ENCODE data around the gene DOCK8. TPM values are rescaled to one million over a fixed set of nuclear protein-coding genes. Genes with fewer than 3 reads are reported as not detected.
A peak's percentile ranks its signal among the peaks of the same experiment; 100 is the strongest.

Gene DOCK8
- total RNA-seq, 3 donors from 2014 or later = 18.4 to 34.1 (median 20.8) TPM

DNA sequence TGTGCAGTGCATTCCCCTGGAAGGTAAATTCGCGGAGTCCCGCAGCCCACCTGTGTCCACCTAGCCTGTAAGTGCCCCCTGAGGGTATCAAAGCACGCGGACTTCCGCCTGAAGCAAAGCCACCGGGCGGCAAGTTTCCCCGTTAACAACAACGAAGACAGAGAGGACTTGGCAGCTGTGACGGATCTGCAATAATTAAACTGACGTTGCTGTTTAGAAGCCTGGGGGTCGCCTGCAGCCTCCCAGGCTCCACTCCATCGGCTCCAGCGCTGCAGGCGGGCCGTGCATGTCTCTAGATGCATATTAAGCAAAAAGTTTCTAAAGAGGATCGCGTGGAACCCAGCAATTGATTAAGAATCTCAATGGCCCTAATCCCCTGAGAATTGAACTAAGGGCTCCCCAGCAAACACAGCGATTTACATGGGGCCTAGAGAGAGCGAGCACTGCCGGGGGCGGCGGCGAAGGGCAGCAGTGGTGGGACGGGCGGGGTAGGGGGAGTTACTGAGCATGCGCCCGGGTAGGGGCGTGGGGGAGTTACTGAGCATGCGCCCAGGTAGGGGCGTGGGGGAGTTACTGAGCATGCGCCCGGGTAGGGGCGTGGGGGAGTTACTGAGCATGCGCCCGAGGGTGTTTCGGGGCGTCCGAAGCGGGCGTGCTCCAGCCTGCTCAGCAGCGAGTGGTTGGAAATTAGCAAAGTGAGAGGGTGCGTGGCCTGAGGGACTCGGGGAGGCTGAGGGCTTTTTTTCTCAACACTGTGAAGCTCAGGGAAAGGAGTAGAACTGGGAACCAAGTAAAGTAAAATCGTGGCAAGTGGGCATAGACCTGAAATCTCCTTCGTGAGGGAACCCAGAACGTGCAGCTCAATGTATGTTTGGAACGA lies 255.2 kb downstream of the DOCK8 start:
- intact Hi-C loops (cut with DNase I; ENCODE audit: low total_unique reads) = no loop called here
- Histone ChIP-seq H3K4me3 (peak overlapping the region; percentile 56 to 57 (median 57)), H3K27ac (peak overlapping the region; percentile 74 to 82), H3K4me1 (no peaks in the 10 kb centered on the region), H3K9me3 (no peaks in the 10 kb centered on the region), H3K36me3 (no peaks in the 10 kb centered on the region), H3K27me3 (no peaks in the 10 kb centered on the region)
- DNase-seq (ENCODE audit: low spot score in 2 of 2) = peak; percentile 73 to 86
- TF ChIP-seq POLR2AphosphoS5 (IDR thresholded peaks at IDR 0.05) = no peak
- TF ChIP-seq POLR2A (IDR thresholded peaks at IDR 0.05) = no peak
- TF ChIP-seq CTCF (IDR thresholded peaks at IDR 0.05) = no peak

- intact Hi-C loops (cut with DNase I; ENCODE audit: low total_unique reads) = no loop called here
These were observed 256.0 kb downstream of the DOCK8 start for GRCh38 chr9:470552-471194.

DNA sequence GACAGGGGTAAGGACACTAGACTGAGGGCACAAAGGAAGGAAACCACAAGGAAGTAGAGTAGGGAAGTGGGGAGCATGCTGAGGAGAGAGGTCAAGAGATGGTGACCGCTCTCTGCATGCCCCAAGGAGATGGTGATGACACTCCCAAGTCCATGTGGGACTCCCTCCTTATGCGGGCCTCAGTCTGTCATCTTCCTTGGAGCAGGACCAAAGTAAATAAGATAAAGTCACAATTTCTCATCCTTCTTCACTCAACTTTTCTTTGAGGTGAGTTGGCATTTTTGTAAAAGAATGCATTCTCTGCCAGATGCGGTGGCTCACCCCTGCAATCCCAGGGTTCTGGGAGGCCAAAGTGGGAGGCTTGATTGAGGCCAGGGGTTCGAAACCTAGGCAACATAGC lies 256.7 kb downstream of the DOCK8 start:
- intact Hi-C loops (cut with DNase I; ENCODE audit: low total_unique reads) = no loop called here

More at GRCh38 chr9:470552-471194, 256.0 kb downstream of the DOCK8 start:
- no peaks in the 10 kb centered on the region for H3K27me3 ChIP-seq
- no peaks in the 10 kb centered on the region for H3K4me1 ChIP-seq
- H3K27ac ChIP-seq = peak overlapping the region; percentile 74 to 82
- peak overlapping the region; percentile 56 to 57 (median 57) for H3K4me3 ChIP-seq
- H3K9me3 ChIP-seq = no peaks in the 10 kb centered on the region
- TF ChIP-seq POLR2A (IDR thresholded peaks at IDR 0.05) = no peak
- TF ChIP-seq CTCF (IDR thresholded peaks at IDR 0.05) = no peak
- no peak for TF ChIP-seq POLR2AphosphoS5 (IDR thresholded peaks at IDR 0.05)
- DNase-seq (ENCODE audit: low spot score in 2 of 2) = peak in 1 of 2 donors; percentile 33
- no peaks in the 10 kb centered on the region for H3K36me3 ChIP-seq

DNA sequence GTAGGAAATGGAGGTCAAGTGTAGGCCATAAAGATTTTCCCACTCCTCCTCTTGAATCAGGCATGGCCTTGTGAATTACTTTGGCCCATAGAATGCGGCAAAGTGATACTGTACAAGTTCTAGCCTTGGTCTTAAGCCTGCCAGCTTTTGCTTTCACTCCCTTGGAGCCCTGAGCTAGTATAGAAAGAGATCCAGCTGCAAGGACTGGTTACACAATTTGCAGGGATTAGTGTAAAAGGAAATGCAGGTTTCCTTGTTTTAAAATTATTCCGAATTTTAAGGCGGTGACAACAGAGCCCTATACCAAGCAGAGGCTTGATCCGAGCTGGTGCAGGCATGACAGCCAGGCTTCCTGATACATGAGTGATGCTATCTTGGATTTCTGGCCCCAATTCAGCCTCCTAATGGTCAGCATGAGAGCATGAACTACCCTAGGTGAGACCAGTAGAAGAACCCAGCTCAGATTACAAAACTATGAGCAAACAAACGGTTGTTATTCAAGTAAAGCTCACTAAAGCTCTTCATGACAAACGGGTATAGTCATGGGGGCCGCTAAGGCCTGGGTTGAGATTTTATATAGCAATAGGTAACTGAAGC lies 257.9 kb downstream of the DOCK8 start:
- Histone ChIP-seq H3K27me3 (no peaks in the 10 kb centered on the region), H3K27ac (no peak overlapping the region), H3K4me1 (no peaks in the 10 kb centered on the region), H3K9me3 (no peaks in the 10 kb centered on the region), H3K4me3 (no peak overlapping the region), H3K36me3 (no peaks in the 10 kb centered on the region)
- intact Hi-C loops (cut with DNase I; ENCODE audit: low total_unique reads) = no loop called here
- TF ChIP-seq POLR2A (IDR thresholded peaks at IDR 0.05) = no peak
- DNase-seq (ENCODE audit: low spot score in 2 of 2) = no peak

More for the DNA sequence above, 256.7 kb downstream of the DOCK8 start:
- Histone ChIP-seq H3K36me3 (no peaks in the 10 kb centered on the region), H3K27me3 (no peaks in the 10 kb centered on the region), H3K9me3 (no peaks in the 10 kb centered on the region), H3K27ac (peak overlapping the region; percentile 74 to 82), H3K4me3 (peak overlapping the region in 1 of 3 donors; percentile 57), H3K4me1 (no peaks in the 10 kb centered on the region)
- TF ChIP-seq POLR2A (IDR thresholded peaks at IDR 0.05) (no peak), CTCF (IDR thresholded peaks at IDR 0.05) (no peak), POLR2AphosphoS5 (IDR thresholded peaks at IDR 0.05) (no peak)
- DNase-seq (ENCODE audit: low spot score in 2 of 2) = no peak

DNA sequence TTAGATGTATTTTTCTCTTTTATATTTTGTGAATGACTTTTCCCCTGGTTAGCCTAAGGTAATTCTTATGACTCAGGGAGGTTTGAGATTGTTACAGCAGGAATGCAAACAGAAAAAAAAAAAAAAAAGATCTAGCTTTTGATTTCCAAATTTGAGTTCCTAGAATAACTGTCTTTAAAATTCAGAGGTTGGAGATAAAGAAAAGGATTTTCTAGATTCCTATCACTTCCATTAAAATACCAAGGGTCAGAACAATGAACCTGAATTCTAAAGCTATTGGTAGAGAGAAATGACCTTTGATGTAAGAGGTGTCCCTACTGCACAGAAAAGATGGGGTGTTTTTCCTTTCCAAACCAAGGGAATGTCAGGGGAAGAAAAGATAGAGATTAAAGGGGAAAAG lies 262.5 kb downstream of the DOCK8 start:
- H3K4me3 ChIP-seq = no peak overlapping the region
- H3K4me1 ChIP-seq = no peaks in the 10 kb centered on the region
- DNase-seq (ENCODE audit: low spot score in 2 of 2) = no peak
- intact Hi-C loops (cut with DNase I; ENCODE audit: low total_unique reads) = no loop called here
- no peaks in the 10 kb centered on the region for H3K27me3 ChIP-seq
- TF ChIP-seq CTCF (IDR thresholded peaks at IDR 0.05) (no peak), POLR2A (IDR thresholded peaks at IDR 0.05) (no peak), POLR2AphosphoS5 (IDR thresholded peaks at IDR 0.05) (no peak)
- H3K9me3 ChIP-seq = no peaks in the 10 kb centered on the region
- H3K36me3 ChIP-seq = no peaks in the 10 kb centered on the region
- no peak overlapping the region for H3K27ac ChIP-seq
